ENCODE measurements around the gene HSD17B7.

DNA sequence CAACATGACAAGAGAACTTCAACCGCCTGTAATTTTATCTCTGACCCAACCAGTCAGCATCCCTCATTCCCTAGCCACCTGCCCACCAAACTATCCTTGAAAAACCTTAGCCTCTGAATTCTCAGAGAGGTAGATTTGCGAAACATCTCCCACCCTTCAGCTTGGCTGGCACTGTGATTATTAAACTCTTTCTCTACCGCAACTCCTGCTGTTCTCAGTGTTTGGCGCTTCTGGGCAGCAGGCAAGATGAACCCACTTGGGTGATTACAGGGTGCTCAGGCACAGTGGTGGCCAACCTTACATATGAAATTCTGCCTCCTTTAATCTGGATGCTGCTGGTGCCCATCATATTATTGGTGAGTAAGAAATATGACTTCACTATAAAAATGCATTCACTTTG is 48.4 kb downstream of the HSD17B7 start:
- TF ChIP-seq, protein P1, sequence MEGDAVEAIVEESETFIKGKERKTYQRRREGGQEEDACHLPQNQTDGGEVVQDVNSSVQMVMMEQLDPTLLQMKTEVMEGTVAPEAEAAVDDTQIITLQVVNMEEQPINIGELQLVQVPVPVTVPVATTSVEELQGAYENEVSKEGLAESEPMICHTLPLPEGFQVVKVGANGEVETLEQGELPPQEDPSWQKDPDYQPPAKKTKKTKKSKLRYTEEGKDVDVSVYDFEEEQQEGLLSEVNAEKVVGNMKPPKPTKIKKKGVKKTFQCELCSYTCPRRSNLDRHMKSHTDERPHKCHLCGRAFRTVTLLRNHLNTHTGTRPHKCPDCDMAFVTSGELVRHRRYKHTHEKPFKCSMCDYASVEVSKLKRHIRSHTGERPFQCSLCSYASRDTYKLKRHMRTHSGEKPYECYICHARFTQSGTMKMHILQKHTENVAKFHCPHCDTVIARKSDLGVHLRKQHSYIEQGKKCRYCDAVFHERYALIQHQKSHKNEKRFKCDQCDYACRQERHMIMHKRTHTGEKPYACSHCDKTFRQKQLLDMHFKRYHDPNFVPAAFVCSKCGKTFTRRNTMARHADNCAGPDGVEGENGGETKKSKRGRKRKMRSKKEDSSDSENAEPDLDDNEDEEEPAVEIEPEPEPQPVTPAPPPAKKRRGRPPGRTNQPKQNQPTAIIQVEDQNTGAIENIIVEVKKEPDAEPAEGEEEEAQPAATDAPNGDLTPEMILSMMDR (IDR thresholded peaks at IDR 0.05) = no peak
- TF ChIP-seq EP300 (IDR thresholded peaks at IDR 0.05) (no peak), POLR2A (IDR thresholded peaks at IDR 0.05) (no peak)

Measured in upper lobe of left lung (tissue), 4 donors.